ENCODE measurements around the gene SPACA4.

DNA sequence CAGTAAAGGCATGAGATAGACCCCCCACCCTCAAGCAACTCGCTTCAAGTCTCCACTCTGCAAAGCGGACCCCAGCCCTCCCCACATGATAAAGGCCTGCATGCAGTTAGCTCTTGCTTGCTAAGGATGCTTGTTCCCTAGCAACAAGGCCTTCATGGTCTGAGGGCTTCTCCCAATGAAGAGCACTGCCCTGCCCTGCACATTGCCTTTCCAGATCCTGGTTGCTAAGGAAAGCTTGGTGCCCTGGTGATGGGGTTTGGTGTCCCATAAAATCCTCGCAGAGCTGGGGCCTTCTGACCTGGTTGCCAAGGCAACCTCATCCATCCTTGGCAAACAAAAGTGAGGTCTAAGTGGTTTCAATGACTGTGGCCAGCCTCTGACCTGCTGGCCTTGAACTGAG, 24.7 kb downstream of the SPACA4 start:
- TF ChIP-seq, protein P1, sequence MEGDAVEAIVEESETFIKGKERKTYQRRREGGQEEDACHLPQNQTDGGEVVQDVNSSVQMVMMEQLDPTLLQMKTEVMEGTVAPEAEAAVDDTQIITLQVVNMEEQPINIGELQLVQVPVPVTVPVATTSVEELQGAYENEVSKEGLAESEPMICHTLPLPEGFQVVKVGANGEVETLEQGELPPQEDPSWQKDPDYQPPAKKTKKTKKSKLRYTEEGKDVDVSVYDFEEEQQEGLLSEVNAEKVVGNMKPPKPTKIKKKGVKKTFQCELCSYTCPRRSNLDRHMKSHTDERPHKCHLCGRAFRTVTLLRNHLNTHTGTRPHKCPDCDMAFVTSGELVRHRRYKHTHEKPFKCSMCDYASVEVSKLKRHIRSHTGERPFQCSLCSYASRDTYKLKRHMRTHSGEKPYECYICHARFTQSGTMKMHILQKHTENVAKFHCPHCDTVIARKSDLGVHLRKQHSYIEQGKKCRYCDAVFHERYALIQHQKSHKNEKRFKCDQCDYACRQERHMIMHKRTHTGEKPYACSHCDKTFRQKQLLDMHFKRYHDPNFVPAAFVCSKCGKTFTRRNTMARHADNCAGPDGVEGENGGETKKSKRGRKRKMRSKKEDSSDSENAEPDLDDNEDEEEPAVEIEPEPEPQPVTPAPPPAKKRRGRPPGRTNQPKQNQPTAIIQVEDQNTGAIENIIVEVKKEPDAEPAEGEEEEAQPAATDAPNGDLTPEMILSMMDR (IDR thresholded peaks at IDR 0.05): no peak
- TF ChIP-seq SIN3A (IDR thresholded peaks at IDR 0.05; ENCODE audit: borderline replicate concordance, insufficient read depth, low read depth, low read length) (no peak), POLR2AphosphoS5 (IDR thresholded peaks at IDR 0.05; ENCODE audit: low read depth, low read length) (no peak), TCF7L2 (IDR thresholded peaks at IDR 0.05; ENCODE audit: low read depth, low read length) (no peak)
- TF ChIP-seq, protein P2, sequence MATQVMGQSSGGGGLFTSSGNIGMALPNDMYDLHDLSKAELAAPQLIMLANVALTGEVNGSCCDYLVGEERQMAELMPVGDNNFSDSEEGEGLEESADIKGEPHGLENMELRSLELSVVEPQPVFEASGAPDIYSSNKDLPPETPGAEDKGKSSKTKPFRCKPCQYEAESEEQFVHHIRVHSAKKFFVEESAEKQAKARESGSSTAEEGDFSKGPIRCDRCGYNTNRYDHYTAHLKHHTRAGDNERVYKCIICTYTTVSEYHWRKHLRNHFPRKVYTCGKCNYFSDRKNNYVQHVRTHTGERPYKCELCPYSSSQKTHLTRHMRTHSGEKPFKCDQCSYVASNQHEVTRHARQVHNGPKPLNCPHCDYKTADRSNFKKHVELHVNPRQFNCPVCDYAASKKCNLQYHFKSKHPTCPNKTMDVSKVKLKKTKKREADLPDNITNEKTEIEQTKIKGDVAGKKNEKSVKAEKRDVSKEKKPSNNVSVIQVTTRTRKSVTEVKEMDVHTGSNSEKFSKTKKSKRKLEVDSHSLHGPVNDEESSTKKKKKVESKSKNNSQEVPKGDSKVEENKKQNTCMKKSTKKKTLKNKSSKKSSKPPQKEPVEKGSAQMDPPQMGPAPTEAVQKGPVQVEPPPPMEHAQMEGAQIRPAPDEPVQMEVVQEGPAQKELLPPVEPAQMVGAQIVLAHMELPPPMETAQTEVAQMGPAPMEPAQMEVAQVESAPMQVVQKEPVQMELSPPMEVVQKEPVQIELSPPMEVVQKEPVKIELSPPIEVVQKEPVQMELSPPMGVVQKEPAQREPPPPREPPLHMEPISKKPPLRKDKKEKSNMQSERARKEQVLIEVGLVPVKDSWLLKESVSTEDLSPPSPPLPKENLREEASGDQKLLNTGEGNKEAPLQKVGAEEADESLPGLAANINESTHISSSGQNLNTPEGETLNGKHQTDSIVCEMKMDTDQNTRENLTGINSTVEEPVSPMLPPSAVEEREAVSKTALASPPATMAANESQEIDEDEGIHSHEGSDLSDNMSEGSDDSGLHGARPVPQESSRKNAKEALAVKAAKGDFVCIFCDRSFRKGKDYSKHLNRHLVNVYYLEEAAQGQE (IDR thresholded peaks at IDR 0.05; ENCODE audit: insufficient read depth in 1 of 2, low read depth in 2 of 2, low read length in 1 of 2): no peak
